GM21360 (cell line): ENCODE measurements around the gene ABO.
"Not testable (repeated sequence)": the region's sequence is repeated elsewhere in the genome, so short reads cannot be mapped to it uniquely, and the experiment has no call there.

Experiments used
- ATAC-seq: cut with Tn5 transposase; IDR thresholded peaks from one replicate; pipeline ENCODE4 v1.9.1; 2021; ENCODE audit warnings: mild to moderate bottlenecking, moderate library complexity; ENCODE audit not compliant: unreplicated experiment

The ABO gene

GRCh38 chr9:133246991-133247390, 28.0 kb downstream of the ABO start:
- ATAC-seq, result no peak

DNA sequence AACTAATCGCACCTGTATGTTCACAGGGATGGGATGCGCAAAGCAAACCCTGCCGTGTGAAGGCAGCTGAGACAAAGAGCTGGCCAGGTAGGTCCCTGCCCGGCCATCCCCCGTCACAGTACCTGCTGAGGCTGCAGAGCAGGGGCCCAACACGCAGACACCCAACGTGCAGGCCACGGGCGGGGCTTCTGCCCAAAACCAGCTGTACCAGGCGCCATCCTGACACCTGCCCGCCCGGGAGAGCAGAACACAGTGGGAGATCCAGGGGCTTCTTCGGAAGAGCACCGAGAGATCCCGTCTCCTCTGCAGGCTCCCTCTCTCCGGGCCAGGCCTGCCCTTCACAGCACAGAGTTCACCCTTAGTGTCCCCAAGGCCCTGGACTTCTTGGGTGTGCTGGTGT, 28.4 kb downstream of the ABO start:
- no peak for ATAC-seq

DNA sequence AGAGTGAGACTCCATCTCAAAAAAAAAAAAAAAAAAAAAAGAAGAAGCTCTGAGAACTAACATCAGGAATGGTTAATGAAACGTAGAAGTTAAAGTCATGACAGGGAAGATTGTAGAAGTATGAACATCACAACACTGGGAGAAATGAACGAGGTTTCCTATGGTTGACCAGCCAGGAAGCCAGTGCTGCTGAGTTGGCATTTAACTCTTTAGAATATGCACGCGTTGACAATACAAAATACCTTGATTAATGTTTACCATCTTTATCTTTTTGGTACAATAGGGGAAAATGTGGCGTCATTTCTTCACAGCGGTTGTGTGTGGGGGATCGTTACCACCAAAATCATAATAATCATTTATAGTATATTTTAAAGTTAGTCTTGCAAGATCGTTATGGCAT, 32.0 kb downstream of the ABO start:
- ATAC-seq, result no peak

DNA sequence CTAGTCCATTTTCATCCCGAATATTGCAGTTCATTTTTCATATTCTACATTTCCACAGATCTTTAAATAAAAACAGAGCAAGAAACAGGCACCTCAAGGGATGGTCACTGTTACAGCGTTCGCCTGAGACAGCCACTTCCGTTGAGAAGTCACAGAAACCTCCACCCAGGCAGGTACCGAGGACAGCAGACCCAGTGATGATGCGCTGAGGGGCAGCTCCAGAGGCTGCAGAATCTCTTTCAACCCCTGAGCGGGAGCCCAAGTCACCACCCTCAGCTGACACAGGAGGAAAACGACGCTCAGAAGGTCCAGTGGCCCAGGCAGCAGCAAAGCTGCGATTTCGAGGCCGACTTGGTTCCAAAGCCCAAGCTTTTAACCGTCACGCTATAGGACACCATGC, 32.8 kb downstream of the ABO start:
- ATAC-seq, result no peak

- no peak for ATAC-seq
These were observed 35.4 kb downstream of the ABO start for GRCh38 chr9:133239533-133240090.

GRCh38 chr9:133238851-133239532, 36.0 kb downstream of the ABO start:
- no peak for ATAC-seq

DNA sequence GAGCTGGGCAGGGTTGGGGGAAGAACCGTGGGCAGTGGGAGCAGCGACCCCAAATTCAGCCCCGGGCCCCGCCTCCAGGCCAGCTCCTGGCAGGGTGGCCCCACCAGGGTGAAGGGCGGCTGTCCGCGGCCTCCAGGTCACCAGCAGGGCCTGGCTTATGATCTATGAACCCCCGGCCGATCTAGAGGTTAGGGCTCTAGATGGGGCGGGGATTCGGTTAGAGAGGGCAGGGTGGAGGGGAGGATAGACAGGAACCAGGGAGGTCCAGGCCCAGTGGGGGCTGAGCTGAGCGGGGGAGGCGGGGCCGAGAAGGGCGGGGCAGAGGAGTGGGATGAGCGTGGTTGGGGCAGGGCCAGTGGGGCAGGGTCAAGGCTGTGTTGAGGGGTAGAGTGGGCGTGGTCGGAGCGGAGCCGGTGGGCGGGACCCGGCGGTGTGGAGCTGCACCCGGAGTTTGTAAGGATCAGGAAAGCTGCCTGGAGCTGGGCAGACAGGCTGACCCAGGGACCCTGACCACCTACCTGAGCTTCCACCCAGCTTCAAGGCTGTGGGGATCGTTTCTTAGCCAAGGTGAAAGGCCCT, 36.6 kb downstream of the ABO start:
- no peak for ATAC-seq

GRCh38 chr9:133237035-133237731, 37.8 kb downstream of the ABO start:
- no peak for ATAC-seq

- not testable (repeated sequence) for ATAC-seq
These were observed 38.5 kb downstream of the ABO start for GRCh38 chr9:133236291-133237034.

DNA sequence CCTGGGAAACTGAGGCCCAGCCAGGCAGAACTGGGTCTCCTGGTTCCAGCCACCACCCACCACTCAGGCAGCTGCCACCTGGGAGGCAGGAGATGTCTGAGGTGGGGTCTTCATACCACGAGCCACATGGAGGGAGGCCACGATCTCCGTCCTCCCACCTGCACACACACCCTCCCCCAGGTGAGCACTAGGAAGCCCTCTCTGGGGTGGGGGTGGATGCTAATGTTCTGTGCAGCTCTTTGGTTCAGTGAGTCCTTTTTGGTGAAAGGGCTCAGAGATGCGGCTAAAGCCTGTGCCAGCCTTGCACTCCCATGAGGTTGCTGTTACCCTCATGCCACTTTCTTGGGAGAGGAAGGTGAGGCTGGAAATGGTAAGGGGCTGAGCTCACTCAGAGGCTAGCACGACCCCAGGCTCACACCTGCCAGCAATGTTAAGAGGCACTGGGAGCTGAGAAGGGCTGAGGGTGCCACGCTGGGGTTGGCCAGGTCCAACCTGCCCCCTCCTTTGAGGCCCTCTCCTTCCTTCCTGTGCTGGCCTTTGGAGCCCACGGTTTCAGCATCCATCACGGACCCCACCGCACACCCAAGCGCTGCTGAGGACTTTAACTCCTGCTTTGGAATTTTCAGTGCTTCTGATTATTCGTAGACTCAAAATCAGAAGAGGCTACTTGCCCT, 39.3 kb downstream of the ABO start:
- no peak for ATAC-seq

DNA sequence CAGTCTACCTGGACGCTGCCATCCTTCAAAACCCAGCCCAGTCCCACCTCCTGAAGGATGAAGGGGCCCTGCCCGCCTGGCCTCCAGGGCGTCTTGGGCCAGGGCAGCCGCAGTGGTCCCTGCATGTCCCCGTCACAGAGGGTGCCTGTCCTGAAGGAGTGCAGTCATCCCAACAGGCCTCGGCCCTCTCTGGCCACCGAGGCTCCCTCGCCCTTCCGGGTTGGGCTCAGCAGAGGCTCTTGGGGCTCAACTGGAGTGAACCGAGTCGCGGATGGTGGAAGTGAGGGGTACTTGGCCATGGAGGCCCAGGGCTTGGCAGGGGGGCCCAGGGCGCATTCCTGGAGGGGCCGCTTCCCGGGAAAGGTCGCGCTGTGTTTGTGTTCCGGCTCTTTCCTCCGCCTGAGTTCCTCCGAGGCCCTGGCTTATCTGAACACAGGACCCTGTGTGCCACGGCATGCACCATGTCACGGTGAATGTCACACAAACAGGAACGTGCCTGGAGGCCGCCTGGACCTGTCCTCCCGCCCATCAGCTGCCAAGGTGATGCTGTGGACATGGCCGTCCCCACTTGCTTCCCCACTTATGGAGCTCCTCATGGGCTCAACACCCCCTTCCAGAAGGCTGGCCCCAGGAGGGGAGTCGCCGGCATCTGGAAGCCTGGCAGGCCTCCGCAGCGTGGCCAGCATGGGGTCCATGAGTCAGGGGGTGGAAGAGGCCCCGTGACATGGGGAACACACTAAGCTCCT, 40.3 kb downstream of the ABO start:
- ATAC-seq, result no peak

DNA sequence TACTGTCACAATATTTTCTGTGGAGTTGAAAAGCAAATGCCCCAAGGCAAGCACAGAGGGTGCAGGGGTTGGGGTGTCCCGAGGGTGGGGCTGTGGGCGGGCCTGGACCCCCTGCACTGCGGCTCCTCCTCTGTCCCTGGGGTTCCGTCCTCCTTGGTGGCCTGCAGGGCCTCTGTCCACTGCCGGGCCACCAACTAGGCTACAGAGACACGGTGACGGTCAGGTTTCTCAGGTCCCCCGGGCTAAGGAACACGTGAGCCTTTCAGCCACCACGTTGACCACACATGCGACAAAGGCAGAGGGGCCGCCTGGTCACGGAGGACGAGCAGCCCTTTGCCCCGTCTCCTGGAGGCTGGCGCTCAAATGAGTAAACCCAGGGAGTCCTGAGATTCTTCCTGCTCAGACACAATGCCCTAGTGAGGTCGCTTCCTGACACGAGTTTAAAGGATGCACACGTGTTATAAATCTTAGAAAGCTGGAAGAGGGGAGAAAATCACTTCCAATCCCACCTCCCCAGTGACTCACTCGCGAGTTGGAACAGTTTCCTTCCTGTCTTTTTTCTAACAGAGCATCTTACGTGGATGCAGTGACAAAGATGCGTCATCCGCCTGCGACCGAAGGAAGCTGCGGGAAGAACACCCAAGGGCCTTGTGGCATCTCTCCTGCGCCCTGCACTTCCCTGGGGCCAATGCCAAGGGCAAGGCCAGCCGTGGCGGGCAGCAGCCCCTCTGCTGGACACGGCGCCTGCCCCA, 41.1 kb downstream of the ABO start:
- ATAC-seq, result no peak

DNA sequence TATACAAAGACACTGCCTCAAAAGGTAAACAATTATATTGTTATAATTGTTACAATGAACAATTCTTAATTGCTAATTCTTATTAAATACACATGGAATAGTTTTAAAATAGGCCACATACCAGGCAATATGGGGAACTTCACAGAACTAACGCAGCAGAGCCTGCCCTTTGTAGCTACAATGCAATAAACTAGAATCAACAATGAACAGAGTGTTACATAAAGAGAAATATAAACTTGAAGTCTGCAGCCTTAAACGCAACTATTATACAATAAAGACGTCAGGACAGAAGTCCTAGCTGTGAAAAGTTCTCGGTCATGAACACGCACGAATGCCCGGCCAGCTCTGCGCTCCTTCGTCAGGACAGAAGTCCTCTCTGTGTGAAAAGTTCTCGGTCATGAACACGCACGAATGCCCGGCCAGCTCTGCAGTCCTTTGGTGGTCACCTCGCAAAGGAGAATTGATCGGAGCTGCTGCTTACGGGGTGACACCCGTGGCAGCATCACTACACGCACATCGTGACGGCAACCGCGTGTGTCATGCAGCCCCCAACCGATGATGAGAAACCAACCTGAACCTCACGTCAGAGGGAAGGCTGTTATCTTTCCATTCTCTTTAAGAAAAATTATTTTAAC, 43.0 kb downstream of the ABO start:
- not testable (repeated sequence) for ATAC-seq

DNA sequence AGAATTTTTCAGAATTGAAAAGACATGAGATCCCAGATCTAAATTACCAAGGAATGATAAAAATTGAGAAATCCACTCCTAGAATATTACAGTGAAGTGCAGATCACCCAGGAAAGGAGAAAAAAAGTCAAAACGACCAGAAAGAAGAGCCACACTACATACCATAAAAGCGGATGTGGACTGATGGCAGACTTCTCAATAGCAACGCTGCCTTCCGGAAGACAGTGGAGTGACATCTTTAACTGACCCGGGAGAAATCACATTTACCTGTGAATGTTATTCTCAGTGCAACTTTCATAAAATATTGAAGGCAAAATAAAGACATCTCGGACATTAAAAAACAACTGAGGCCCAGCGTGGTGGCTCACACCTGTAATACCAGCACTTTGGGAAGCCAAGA, 44.5 kb downstream of the ABO start:
- ATAC-seq, result not testable (repeated sequence)

DNA sequence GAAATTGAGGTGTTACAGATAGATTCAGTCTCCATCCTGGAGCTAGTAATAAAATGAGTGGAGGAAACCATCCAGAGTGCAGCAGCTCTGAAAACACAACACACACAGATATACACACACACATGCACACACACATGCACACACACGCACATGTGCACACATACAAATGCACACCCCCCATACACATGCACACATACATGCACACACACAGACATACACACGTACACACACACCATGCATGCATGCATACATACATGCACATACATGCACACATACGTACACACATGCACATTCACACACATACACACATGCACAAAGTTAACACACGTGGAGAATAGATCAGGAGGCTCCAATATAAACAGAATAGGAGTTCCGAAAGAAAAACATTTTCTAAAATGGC, 44.9 kb downstream of the ABO start:
- no peak for ATAC-seq

GRCh38 chr9:133228474-133229193, 46.4 kb downstream of the ABO start:
- not testable (repeated sequence) for ATAC-seq

DNA sequence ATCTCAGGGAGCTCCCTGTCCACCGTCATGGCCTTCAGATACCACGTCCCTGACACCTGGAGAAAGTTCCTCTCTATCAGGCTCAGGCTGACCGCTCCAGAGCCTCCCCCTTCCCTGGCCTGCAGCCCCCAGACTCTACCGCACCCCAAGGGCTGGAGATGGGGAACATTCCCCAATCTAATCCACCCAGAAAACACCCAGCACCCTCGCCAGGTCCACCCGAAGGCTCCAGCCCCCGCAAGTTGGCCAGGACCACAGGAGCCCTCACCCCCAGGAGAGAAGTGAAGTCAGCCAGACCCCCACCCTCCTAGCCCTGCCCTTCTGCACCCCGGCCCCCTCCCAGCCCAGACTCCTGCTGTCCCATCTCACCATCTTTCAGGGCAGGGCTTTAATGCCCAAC, 47.0 kb downstream of the ABO start:
- ATAC-seq, result not testable (repeated sequence)

GRCh38 chr9:133227242-133227860, 47.6 kb downstream of the ABO start:
- ATAC-seq, result no peak
